Measurements from ENCODE around the gene PDZRN4.

The PDZRN4 gene

DNA sequence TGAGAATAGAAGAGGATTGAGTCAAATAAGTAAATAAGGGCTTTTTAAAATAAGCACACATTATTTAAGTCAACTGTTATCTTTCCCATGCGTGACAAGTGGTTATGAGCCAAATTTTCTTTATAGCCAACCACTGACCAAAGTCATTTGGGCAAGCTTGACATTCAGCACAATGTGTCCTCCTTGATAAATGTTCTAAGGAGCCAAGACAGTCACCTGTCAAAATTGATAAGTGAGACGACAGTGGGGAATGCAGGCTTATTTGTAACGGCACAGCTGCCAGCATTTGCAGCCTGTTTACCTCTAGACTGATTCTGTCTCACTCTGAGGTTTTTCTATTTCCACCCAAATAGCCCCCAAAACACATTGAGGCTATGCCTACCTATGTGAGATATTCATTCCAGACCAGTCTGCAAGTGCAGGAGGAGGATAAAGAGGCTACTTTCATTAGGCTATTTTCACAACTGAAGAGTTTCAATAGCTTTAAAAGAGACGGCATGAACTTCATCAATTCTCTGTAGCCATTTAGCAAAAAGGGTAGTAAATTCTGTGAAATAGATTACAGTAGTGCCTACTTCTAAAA is 339.5 kb downstream of the PDZRN4 start:
- DNase-seq: no peak
- H3K4me1 Mint-ChIP-seq: no peaks in the 10 kb centered on the region
- H3K27ac Mint-ChIP-seq: no peak overlapping the region
- H3K4me3 Mint-ChIP-seq: no peak overlapping the region
- no peaks in the 10 kb centered on the region for H3K36me3 Mint-ChIP-seq (ENCODE audit: low read depth)
- H3K27me3 Mint-ChIP-seq (ENCODE audit: low read depth, poor library complexity): no peaks in the 10 kb centered on the region
- no peaks in the 10 kb centered on the region for H3K9me3 Mint-ChIP-seq
- TF ChIP-seq, protein P1, sequence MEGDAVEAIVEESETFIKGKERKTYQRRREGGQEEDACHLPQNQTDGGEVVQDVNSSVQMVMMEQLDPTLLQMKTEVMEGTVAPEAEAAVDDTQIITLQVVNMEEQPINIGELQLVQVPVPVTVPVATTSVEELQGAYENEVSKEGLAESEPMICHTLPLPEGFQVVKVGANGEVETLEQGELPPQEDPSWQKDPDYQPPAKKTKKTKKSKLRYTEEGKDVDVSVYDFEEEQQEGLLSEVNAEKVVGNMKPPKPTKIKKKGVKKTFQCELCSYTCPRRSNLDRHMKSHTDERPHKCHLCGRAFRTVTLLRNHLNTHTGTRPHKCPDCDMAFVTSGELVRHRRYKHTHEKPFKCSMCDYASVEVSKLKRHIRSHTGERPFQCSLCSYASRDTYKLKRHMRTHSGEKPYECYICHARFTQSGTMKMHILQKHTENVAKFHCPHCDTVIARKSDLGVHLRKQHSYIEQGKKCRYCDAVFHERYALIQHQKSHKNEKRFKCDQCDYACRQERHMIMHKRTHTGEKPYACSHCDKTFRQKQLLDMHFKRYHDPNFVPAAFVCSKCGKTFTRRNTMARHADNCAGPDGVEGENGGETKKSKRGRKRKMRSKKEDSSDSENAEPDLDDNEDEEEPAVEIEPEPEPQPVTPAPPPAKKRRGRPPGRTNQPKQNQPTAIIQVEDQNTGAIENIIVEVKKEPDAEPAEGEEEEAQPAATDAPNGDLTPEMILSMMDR (IDR thresholded peaks at IDR 0.05): no peak

DNA sequence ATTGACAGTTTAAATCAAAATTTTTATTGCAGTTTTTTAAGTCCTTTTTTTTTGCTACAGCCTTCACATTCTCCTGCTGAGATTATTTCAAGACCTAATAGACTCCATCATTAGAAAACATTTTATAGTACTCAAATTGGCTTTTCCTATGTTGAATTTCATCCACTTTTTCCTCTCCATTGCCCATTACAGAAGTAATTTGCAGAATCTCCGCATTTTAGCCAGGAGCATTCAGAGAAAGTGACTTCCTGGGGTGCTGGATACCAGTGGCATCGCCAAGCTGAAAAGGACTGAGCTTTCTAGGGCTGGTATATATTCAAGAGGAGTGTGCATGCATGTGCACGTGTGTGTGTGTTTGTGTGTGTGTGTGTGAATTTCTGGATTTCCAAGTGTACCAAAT is 340.8 kb downstream of the PDZRN4 start:
- Mint-ChIP-seq H3K27ac (no peak overlapping the region), H3K36me3 (ENCODE audit: low read depth) (no peaks in the 10 kb centered on the region), H3K4me1 (no peaks in the 10 kb centered on the region), H3K9me3 (no peaks in the 10 kb centered on the region), H3K27me3 (ENCODE audit: low read depth, poor library complexity) (no peaks in the 10 kb centered on the region), H3K4me3 (no peak overlapping the region)
- TF ChIP-seq, protein P1 (IDR thresholded peaks at IDR 0.05): no peak
- DNase-seq: no peak

DNA sequence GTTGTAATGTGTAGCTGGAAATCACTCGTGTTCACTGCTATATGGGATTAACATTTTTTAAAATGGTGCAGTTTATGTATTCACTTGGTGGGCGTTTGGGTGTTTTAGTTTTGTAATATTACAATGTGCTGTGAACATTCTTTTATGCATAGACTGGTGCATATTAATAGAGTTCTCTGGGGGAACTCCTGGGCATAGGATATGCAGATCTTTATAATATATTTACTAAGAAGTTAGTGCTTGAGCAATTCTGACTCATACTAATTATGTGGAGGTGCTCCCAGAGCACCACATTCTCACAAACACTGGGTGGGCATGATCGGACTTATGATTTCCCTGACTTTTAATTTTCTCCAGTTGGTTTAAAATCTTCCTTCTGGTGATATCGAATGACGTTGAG is 342.3 kb downstream of the PDZRN4 start:
- Mint-ChIP-seq H3K4me3 (no peak overlapping the region), H3K27ac (no peak overlapping the region), H3K4me1 (peaks cover 13% of the 10 kb centered on the region), H3K36me3 (ENCODE audit: low read depth) (no peaks in the 10 kb centered on the region), H3K27me3 (ENCODE audit: low read depth, poor library complexity) (no peaks in the 10 kb centered on the region), H3K9me3 (no peaks in the 10 kb centered on the region)
- TF ChIP-seq, protein P1 (IDR thresholded peaks at IDR 0.05): no peak
- DNase-seq: no peak

DNA sequence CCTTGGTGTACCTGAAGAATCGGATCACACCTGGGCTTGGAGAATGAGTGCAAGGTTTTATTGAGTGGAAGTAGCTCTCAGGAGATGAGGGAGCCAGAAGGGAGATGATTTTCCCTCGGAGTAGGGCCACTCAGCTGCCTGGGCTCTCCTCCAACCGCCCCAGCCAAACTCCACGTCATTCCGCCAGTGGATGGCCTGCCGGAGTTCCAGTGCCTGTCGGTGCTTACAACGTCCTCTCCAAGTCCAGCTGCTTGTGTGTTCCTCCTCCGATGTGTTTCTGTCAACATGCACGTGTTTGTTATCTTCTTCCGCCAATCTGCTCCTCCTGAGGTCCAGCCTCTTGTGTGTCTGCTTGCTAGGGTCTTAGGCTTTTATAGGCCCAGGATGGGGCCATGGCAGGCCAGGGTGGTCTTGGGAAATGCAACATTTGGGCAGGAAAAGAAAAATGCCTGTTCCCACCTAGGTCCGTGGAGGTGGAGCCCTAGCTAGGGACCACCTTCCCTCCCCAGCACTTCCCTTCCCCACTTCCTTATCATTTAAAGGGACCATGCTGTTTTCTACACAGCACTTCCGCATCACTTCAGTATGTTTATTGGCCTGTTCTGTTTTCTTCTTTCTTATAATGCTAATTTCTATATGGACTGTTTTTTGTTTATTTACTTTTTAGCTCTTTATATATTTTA is 343.2 kb downstream of the PDZRN4 start:
- H3K27me3 Mint-ChIP-seq (ENCODE audit: low read depth, poor library complexity): no peaks in the 10 kb centered on the region
- H3K27ac Mint-ChIP-seq: peak overlapping the region; percentile 62
- H3K36me3 Mint-ChIP-seq (ENCODE audit: low read depth): no peaks in the 10 kb centered on the region
- peaks cover 20% of the 10 kb centered on the region for H3K4me1 Mint-ChIP-seq
- DNase-seq: no peak
- no peak overlapping the region for H3K4me3 Mint-ChIP-seq
- TF ChIP-seq, protein P1 (IDR thresholded peaks at IDR 0.05): no peak
- no peaks in the 10 kb centered on the region for H3K9me3 Mint-ChIP-seq

DNA sequence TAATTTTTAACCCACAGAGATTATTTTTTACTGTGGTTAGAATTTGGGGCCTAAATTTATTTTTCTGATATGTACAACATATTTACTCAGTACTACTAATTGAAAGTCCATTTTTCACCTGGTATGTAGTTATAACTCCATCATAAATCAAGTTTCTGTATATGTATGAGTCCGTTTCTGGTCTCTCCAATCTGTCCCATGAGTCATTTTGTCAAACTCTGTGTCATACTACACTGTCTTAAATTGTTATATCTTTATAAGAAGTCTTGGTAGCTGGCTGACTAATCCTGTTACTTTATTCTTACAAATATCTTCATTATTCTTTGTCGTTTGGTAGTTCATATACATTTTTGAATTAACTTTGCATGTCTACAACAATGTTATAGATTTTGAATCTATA is 344.0 kb downstream of the PDZRN4 start:
- Mint-ChIP-seq H3K9me3 (no peaks in the 10 kb centered on the region), H3K36me3 (ENCODE audit: low read depth) (no peaks in the 10 kb centered on the region), H3K27me3 (ENCODE audit: low read depth, poor library complexity) (no peaks in the 10 kb centered on the region), H3K4me3 (no peak overlapping the region), H3K4me1 (peaks cover 21% of the 10 kb centered on the region), H3K27ac (no peak overlapping the region)
- TF ChIP-seq, protein P1 (IDR thresholded peaks at IDR 0.05): no peak
- no peak for DNase-seq
